ENCODE data around the gene PRELID3B.

PRELID3B gene

GRCh38 chr20:59071216-59071615 is 28.6 kb upstream of the PRELID3B start:
- Histone ChIP-seq H3K4me3 (ENCODE audit: low read length) (no peak overlapping the region), H3K27me3 (ENCODE audit: control insufficient read depth, insufficient read depth, low read length) (no peaks in the 10 kb centered on the region), H3K36me3 (ENCODE audit: control insufficient read depth, insufficient read depth, low read length) (no peaks in the 10 kb centered on the region), H3K9ac (ENCODE audit: low read length) (no peak overlapping the region), H3K4me1 (ENCODE audit: control insufficient read depth, insufficient read depth, low read length) (no peaks in the 10 kb centered on the region), H3K27ac (ENCODE audit: low read depth, low read length) (no peak overlapping the region)

- Histone ChIP-seq H3K27ac (ENCODE audit: low read depth, low read length) (no peak overlapping the region), H3K36me3 (ENCODE audit: control insufficient read depth, insufficient read depth, low read length) (no peaks in the 10 kb centered on the region), H3K4me3 (ENCODE audit: low read length) (no peak overlapping the region), H3K4me1 (ENCODE audit: control insufficient read depth, insufficient read depth, low read length) (peaks cover 2% of the 10 kb centered on the region), H3K9ac (ENCODE audit: low read length) (no peak overlapping the region), H3K27me3 (ENCODE audit: control insufficient read depth, insufficient read depth, low read length) (no peaks in the 10 kb centered on the region)
These were observed 26.4 kb upstream of the PRELID3B start for GRCh38 chr20:59069026-59069425.

- H3K4me1 ChIP-seq (ENCODE audit: control insufficient read depth, insufficient read depth, low read length), result peaks cover 3% of the 10 kb centered on the region
- H3K27ac ChIP-seq (ENCODE audit: low read depth, low read length), result no peak overlapping the region
- H3K36me3 ChIP-seq (ENCODE audit: control insufficient read depth, insufficient read depth, low read length), result no peaks in the 10 kb centered on the region
- H3K27me3 ChIP-seq (ENCODE audit: control insufficient read depth, insufficient read depth, low read length), result no peaks in the 10 kb centered on the region
- no peak overlapping the region for H3K9ac ChIP-seq (ENCODE audit: low read length)
- H3K4me3 ChIP-seq (ENCODE audit: low read length), result no peak overlapping the region
These were observed 25.9 kb upstream of the PRELID3B start for GRCh38 chr20:59068534-59068933.

- no peaks in the 10 kb centered on the region for H3K27me3 ChIP-seq (ENCODE audit: control insufficient read depth, insufficient read depth, low read length)
- no peaks in the 10 kb centered on the region for H3K36me3 ChIP-seq (ENCODE audit: control insufficient read depth, insufficient read depth, low read length)
- peaks cover 3% of the 10 kb centered on the region for H3K4me1 ChIP-seq (ENCODE audit: control insufficient read depth, insufficient read depth, low read length)
- no peak overlapping the region for H3K9ac ChIP-seq (ENCODE audit: low read length)
- no peak overlapping the region for H3K27ac ChIP-seq (ENCODE audit: low read depth, low read length)
- H3K4me3 ChIP-seq (ENCODE audit: low read length), result no peak overlapping the region
These were observed 21.7 kb upstream of the PRELID3B start for GRCh38 chr20:59064214-59064722.

GRCh38 chr20:59063358-59064213 is 21.0 kb upstream of the PRELID3B start:
- H3K4me3 ChIP-seq (ENCODE audit: low read length), result no peak overlapping the region
- H3K9ac ChIP-seq (ENCODE audit: low read length), result no peak overlapping the region
- no peaks in the 10 kb centered on the region for H3K36me3 ChIP-seq (ENCODE audit: control insufficient read depth, insufficient read depth, low read length)
- no peaks in the 10 kb centered on the region for H3K27me3 ChIP-seq (ENCODE audit: control insufficient read depth, insufficient read depth, low read length)
- H3K27ac ChIP-seq (ENCODE audit: low read depth, low read length), result no peak overlapping the region
- peaks cover 3% of the 10 kb centered on the region for H3K4me1 ChIP-seq (ENCODE audit: control insufficient read depth, insufficient read depth, low read length)

GRCh38 chr20:59062081-59062480 is 19.5 kb upstream of the PRELID3B start:
- Histone ChIP-seq H3K9ac (ENCODE audit: low read length) (no peak overlapping the region), H3K4me1 (ENCODE audit: control insufficient read depth, insufficient read depth, low read length) (peaks cover 3% of the 10 kb centered on the region), H3K27me3 (ENCODE audit: control insufficient read depth, insufficient read depth, low read length) (no peaks in the 10 kb centered on the region), H3K27ac (ENCODE audit: low read depth, low read length) (no peak overlapping the region), H3K36me3 (ENCODE audit: control insufficient read depth, insufficient read depth, low read length) (no peaks in the 10 kb centered on the region), H3K4me3 (ENCODE audit: low read length) (no peak overlapping the region)

GRCh38 chr20:59055302-59055701 is 12.7 kb upstream of the PRELID3B start:
- H3K27ac ChIP-seq (ENCODE audit: low read depth, low read length), result no peak overlapping the region
- H3K4me3 ChIP-seq (ENCODE audit: low read length), result no peak overlapping the region
- H3K36me3 ChIP-seq (ENCODE audit: control insufficient read depth, insufficient read depth, low read length), result no peaks in the 10 kb centered on the region
- no peak overlapping the region for H3K9ac ChIP-seq (ENCODE audit: low read length)
- no peaks in the 10 kb centered on the region for H3K4me1 ChIP-seq (ENCODE audit: control insufficient read depth, insufficient read depth, low read length)
- H3K27me3 ChIP-seq (ENCODE audit: control insufficient read depth, insufficient read depth, low read length), result no peaks in the 10 kb centered on the region

GRCh38 chr20:59051666-59052185 is 9.1 kb upstream of the PRELID3B start:
- Histone ChIP-seq H3K36me3 (ENCODE audit: control insufficient read depth, insufficient read depth, low read length) (no peaks in the 10 kb centered on the region), H3K27me3 (ENCODE audit: control insufficient read depth, insufficient read depth, low read length) (no peaks in the 10 kb centered on the region), H3K9ac (ENCODE audit: low read length) (no peak overlapping the region), H3K27ac (ENCODE audit: low read depth, low read length) (no peak overlapping the region), H3K4me3 (ENCODE audit: low read length) (no peak overlapping the region), H3K4me1 (ENCODE audit: control insufficient read depth, insufficient read depth, low read length) (no peaks in the 10 kb centered on the region)

- Histone ChIP-seq H3K36me3 (ENCODE audit: control insufficient read depth, insufficient read depth, low read length) (no peaks in the 10 kb centered on the region), H3K4me3 (ENCODE audit: low read length) (no peak overlapping the region), H3K9ac (ENCODE audit: low read length) (no peak overlapping the region), H3K27me3 (ENCODE audit: control insufficient read depth, insufficient read depth, low read length) (no peaks in the 10 kb centered on the region), H3K27ac (ENCODE audit: low read depth, low read length) (no peak overlapping the region), H3K4me1 (ENCODE audit: control insufficient read depth, insufficient read depth, low read length) (no peaks in the 10 kb centered on the region)
These were observed 7.9 kb upstream of the PRELID3B start for GRCh38 chr20:59050437-59050836.

GRCh38 chr20:59048681-59049030 is 6.1 kb upstream of the PRELID3B start:
- Histone ChIP-seq H3K27ac (ENCODE audit: low read depth, low read length) (no peak overlapping the region), H3K9ac (ENCODE audit: low read length) (no peak overlapping the region), H3K4me3 (ENCODE audit: low read length) (no peak overlapping the region), H3K36me3 (ENCODE audit: control insufficient read depth, insufficient read depth, low read length) (no peaks in the 10 kb centered on the region), H3K4me1 (ENCODE audit: control insufficient read depth, insufficient read depth, low read length) (no peaks in the 10 kb centered on the region), H3K27me3 (ENCODE audit: control insufficient read depth, insufficient read depth, low read length) (no peaks in the 10 kb centered on the region)

GRCh38 chr20:59047938-59048680 is 5.5 kb upstream of the PRELID3B start:
- no peaks in the 10 kb centered on the region for H3K36me3 ChIP-seq (ENCODE audit: control insufficient read depth, insufficient read depth, low read length)
- H3K27ac ChIP-seq (ENCODE audit: low read depth, low read length), result no peak overlapping the region
- no peaks in the 10 kb centered on the region for H3K27me3 ChIP-seq (ENCODE audit: control insufficient read depth, insufficient read depth, low read length)
- peaks cover 3% of the 10 kb centered on the region for H3K4me1 ChIP-seq (ENCODE audit: control insufficient read depth, insufficient read depth, low read length)
- H3K4me3 ChIP-seq (ENCODE audit: low read length), result no peak overlapping the region
- H3K9ac ChIP-seq (ENCODE audit: low read length), result no peak overlapping the region

GRCh38 chr20:59046862-59047261 is 4.3 kb upstream of the PRELID3B start:
- Histone ChIP-seq H3K36me3 (ENCODE audit: control insufficient read depth, insufficient read depth, low read length) (no peaks in the 10 kb centered on the region), H3K4me1 (ENCODE audit: control insufficient read depth, insufficient read depth, low read length) (peaks cover 5% of the 10 kb centered on the region), H3K27ac (ENCODE audit: low read depth, low read length) (no peak overlapping the region), H3K4me3 (ENCODE audit: low read length) (no peak overlapping the region), H3K9ac (ENCODE audit: low read length) (no peak overlapping the region), H3K27me3 (ENCODE audit: control insufficient read depth, insufficient read depth, low read length) (no peaks in the 10 kb centered on the region)
